ENCODE results near the gene SKIDA1.

- no peak for TF ChIP-seq POLR2A (IDR thresholded peaks at IDR 0.05)
- TF ChIP-seq, protein P1, sequence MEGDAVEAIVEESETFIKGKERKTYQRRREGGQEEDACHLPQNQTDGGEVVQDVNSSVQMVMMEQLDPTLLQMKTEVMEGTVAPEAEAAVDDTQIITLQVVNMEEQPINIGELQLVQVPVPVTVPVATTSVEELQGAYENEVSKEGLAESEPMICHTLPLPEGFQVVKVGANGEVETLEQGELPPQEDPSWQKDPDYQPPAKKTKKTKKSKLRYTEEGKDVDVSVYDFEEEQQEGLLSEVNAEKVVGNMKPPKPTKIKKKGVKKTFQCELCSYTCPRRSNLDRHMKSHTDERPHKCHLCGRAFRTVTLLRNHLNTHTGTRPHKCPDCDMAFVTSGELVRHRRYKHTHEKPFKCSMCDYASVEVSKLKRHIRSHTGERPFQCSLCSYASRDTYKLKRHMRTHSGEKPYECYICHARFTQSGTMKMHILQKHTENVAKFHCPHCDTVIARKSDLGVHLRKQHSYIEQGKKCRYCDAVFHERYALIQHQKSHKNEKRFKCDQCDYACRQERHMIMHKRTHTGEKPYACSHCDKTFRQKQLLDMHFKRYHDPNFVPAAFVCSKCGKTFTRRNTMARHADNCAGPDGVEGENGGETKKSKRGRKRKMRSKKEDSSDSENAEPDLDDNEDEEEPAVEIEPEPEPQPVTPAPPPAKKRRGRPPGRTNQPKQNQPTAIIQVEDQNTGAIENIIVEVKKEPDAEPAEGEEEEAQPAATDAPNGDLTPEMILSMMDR (IDR thresholded peaks at IDR 0.05), result no peak
These were observed 33.1 kb downstream of the SKIDA1 start for GRCh38 chr10:21492421-21492820.

Data from body of pancreas (tissue), 4 donors.